Caki2 (cell line): ENCODE results near the gene STX8. TPM values are rescaled to one million over a fixed set of nuclear protein-coding genes. Genes with fewer than 3 reads are reported as not detected.
"Not testable (repeated sequence)": the region's sequence is repeated elsewhere in the genome, so short reads cannot be mapped to it uniquely, and the experiment has no call there.

Experiments used
- DNase-seq: peaks from one replicate; pipeline ENCODE4 v3.0.0-alpha.2; 2015; ENCODE audit warnings: low read depth
- in situ Hi-C: cut with HindIII; loops from 2 replicates; pipeline ENCODE4 v1.10.0; 2016; ENCODE audit warnings: low sequenced_read_pairs, low pct_unique_long_range_greater_than_20kb, mixed read lengths
- total RNA-seq: library from RNA; depleted of rRNA; stranded (reverse); fragments of >200 nt; shearing (Covaris generic); gene quantifications from 2 replicates; pipeline ENCODE4 v1.2.3, GENCODE V29; 2014; ENCODE audit warnings: low replicate concordance

Gene STX8
- total RNA-seq, 1 experiment from 2014 or later = 34.0 TPM

DNA sequence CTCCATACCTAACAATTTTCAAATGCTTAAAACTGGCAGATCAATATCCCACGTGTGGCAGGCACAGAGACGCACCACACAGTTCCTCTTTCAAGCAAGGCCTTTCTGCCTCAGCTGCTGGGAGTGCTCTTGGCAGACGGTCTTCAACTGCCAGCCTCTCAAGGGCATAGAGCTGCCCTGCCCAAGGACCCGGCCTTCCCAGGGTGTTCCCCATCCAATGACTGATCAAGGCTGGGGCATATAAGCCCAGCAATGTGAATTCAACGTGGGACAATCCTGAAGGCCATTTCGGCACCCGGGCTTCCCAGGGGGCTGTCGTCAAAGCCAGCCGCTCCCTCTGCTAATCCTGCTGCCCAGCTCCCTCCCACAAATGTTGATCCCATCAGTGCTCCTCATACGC lies 107.1 kb downstream of the STX8 start:
- no peak for DNase-seq
- in situ Hi-C loops = no loop called here

DNA sequence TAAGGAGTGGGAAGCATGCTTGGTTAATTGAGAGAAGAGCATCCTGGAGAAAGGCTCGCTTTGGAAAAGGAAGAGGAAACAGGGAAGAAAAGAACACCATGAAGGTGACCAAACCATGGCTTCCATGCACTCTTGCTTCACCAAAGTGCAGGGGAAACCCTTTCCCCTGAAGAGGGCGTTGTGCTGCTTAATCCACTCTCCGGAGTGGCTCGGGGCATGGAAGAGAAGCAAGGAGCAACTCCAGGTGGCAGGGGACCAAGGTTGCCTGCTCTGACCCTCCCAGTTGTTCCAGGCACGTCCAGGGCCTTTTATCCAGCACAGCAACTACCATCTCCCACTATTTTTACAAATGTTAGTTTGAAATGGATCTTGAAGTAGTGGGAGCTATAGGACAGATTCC lies 108.1 kb downstream of the STX8 start:
- DNase-seq = no peak
- in situ Hi-C loops = no loop called here

DNA sequence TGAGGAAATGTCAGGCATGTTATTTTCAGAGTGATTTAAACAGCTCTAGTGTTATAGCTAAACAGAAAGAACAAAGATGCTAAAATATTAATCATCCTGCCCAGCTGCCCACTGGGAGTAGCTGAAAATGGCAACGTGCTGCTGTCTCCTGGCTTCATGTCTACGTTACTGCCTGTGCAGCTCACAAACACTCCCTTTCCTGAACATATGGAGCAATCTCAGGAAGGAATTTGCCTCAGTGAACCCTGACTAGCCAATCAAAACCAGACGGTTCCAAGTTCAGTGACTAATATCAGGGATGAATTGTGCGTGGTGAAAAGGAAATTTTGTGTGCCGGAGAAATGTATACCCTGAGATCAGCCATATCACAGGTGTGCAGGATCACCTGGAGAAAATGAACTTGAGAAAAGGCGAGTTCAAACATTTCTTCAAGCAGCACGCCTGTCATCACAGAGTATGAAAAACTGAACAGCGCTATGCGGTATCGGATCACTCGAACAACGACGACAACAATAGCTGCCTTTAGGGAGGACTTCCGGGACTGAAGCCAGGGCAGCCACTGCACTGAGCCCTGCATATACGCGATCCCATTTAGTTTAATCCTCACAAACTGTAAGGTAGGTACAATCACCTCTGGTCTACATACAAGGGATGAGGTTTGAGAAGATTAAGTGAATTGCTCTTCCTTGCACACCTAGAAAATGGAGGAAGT lies 110.3 kb downstream of the STX8 start:
- in situ Hi-C loops = no loop called here
- no peak for DNase-seq

DNA sequence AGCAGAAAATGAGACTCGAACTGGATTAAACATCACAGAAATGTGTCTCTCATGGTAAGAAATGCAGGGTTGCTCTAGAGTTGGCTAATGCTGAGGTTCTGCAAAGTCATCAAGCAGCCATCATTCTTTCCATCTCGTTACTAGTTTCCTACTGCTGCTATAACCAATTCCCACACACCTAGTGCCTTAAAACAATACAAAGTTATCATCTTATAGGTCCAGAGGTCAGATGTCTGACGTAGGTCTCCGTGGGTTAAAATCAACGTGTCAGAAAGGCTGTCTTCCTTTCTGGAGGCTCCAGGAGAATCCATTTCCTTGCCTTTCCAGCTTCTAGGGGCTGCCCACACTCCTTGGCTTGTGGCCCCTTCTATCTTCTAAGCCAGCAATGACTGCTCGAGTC lies 118.6 kb downstream of the STX8 start:
- in situ Hi-C loops = no loop called here

DNA sequence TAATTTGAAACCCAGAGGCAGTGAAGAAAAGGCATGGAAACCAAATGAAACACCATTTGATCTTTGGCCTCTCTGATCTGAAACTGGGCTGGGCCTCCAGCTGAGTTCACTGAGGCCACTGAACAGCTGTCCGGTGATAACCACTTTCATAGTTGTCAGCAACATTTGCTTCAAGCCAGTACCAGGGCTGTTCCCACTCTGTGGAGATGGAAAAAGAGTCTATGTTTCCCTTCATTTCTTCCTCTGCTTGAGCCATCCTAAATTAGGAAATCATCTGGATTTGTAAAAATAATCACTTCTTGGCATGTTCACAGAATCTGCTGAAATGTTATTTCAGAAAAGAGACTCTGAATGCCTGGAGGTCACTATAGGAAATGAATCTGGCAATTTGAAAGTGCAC lies 119.3 kb downstream of the STX8 start:
- DNase-seq = no peak
- in situ Hi-C loops = no loop called here

More for the DNA sequence above, 118.6 kb downstream of the STX8 start:
- DNase-seq = no peak

DNA sequence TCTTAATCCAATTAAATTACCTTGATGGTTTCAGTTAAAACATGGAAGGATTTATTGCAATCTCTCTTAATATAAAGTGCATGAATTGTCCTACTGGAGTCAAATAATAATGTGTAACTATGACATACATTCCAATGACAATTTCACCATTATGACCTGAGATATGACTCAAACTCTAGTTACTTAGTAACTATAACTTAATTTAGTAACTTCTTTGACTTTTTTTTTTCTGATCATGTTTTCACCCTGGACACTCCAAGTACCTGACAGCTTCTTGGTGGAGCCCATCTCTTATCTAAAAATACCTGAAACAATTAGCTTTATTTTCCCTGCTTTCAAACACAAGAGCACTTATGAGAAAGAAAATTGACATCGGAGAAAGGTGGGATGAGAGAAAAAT lies 123.7 kb downstream of the STX8 start:
- in situ Hi-C loops = no loop called here
- no peak for DNase-seq

DNA sequence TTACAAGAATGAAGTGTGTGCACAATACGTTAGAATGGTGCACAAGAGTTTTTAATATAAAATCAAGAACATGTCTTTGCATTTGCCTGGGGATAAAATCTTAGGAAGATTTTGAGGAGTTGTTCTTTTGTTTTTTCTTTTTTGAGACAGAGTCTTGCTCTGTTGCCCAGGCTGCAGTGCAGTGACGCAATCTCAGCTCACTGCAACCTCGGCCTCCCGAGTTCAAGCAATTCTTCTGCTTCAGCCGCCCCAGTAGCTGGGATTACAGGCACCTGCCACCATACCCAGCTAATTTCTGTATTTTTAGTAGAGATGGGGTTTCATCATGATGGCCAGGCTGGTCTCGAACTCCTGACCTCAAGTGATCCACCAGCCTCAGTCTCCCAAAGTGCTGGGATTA lies 128.3 kb downstream of the STX8 start:
- in situ Hi-C loops, DNase-seq: not testable (repeated sequence)

DNA sequence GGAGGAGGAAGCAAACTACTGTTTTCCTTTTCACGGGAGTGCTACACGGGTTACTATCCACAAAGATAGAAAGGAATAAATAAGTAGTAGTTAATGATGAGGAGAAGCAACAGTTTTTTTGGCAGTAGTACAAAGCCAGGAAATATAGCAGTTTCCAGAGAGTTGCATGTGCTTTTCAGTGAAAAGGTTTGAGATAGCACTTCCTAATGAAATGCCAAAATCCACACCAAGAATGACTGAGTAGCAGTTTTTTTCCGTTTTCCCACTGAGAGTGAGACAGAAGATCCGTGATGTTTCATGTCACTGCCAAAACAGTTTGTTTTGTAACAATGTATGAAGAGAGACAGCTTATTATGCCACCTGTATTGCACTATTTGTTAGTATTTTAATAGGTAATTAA lies 129.1 kb downstream of the STX8 start:
- no peak for DNase-seq
- in situ Hi-C loops = no loop called here

DNA sequence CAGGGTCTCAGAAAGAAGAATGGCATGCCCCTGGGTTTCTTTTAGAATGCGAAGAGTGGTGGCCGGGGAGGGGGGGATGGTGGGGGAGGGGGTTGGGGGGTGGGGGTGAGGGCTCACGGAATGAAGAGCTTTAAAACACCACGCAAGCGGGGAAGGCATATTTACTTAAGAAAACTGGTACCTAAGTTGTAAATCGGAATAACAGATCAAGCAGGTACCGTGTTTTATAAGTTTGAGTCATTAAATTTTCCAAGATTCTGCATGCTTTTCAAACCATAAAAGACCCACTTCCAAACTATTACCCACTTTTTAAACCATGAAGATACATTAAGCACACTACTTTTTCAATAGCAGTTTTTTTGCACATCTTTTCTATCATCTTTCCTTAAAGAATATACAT lies 130.2 kb downstream of the STX8 start:
- in situ Hi-C loops = no loop called here

DNA sequence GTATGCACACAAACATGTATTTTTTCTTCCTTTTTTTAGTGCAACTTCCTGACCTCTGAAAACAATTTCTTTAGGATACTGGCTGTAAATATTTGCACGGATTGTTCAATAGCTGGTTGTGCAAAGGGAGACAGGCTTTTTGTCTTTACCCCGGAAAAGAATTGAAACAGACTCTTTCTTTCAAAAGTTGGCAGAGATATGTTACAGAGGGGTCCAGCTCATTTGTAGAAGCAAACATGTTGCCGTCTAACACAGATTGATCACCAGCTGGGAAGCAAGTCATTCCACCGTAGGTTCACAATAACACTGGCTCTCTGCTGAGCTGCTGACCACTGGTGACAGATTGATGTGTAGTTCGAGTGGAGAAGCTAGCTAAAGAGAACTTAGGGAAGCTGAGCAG lies 130.9 kb downstream of the STX8 start:
- no peak for DNase-seq
- in situ Hi-C loops = no loop called here

More for the DNA sequence above, 130.2 kb downstream of the STX8 start:
- DNase-seq = no peak

DNA sequence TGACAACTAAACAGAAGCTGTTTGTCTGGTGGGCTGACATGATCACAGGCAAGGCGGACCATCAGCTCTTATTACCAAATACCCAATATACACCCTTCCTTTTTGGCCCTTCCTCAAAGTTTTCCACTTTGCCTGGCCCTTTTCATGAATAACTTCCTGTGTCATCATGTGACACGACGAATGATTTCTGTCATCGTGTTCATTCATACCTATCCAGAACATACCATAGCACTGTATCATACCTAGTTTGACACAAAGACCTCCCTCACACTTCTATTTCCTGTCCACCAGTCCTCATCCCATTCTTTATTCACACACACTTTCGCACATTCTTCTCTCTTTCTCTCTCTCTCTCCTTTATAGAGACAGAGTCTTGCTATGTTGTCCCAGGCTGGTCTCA lies 131.8 kb downstream of the STX8 start:
- in situ Hi-C loops = no loop called here

DNA sequence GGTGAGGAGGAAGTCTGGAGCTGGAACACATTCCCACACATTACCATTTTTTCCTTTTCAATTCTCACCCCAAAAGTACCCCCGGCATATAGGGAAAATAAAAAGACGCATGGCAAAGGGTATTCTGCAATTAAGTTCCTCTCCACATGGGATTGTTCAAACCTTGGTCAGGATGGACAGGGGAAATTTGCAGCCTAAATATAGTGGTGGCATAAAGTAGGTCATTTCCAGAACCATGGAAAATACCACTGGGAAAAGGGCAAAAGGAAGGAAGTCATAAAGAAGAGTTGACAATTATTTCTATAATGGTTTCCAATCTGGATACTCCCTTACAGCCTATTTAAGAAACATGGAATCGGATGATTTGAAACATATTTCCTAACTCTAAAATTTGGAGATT lies 135.8 kb downstream of the STX8 start:
- DNase-seq = no peak
- in situ Hi-C loops = no loop called here

More for the DNA sequence above, 131.8 kb downstream of the STX8 start:
- DNase-seq = no peak

DNA sequence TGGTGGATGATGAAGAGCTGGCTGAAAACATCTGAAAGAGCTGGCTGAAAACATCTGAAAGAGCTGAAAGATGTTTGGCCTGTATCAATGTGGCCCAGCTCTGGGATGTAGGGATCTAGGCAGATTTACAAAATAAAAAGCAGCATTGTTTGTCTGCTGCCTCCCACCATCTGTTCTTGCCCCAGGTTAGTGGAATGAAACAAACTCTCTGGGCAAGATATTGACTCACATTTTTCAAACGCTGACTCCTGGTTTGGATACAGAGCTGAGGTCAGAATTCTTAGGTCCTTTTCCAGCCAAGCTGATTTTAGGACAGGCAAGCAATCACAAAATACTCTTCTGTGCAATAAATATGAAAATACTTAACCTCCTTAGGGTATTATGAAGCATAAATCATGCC lies 139.0 kb downstream of the STX8 start:
- in situ Hi-C loops = no loop called here
- DNase-seq = no peak

DNA sequence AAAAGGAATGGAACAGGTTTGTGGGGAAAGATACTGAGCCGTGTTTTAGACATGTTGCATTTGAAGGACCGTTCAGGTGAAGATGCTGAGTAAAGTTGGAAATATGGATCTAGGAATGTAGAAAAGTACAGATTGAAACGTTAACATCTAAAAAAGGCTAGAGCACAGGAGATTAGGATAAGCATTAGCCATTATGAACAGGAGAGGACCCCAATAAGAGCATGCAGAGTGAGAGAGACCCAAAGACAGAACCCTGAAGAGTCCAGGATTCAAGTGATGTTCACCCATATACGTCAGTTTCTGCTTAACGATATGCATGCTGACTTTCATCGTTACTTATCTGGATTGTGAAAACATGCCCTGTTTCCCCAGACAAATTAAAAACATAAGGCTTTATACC lies 140.5 kb downstream of the STX8 start:
- DNase-seq = no peak
- in situ Hi-C loops = no loop called here

DNA sequence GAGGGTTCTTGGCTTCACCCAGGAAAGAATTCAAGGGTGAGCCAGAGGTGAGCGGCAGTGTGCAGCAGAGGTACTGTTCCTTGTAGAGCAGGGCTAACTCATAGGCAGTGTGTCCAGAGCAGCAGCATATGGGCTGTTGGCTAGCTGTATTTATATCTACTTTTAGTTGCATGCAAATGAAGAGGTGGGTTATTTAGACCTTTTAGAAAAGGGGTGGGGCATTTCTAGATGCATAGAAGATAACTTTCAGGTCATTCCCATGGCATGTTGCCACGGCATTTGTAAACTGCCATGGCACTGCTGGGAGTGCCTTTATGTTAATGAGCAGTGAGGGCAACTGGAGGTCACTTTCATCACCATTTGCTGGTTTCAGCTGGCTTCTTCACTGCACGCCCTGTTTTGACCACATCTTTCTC lies 141.0 kb downstream of the STX8 start:
- peak; percentile 70 for DNase-seq
- in situ Hi-C loops = no loop called here

DNA sequence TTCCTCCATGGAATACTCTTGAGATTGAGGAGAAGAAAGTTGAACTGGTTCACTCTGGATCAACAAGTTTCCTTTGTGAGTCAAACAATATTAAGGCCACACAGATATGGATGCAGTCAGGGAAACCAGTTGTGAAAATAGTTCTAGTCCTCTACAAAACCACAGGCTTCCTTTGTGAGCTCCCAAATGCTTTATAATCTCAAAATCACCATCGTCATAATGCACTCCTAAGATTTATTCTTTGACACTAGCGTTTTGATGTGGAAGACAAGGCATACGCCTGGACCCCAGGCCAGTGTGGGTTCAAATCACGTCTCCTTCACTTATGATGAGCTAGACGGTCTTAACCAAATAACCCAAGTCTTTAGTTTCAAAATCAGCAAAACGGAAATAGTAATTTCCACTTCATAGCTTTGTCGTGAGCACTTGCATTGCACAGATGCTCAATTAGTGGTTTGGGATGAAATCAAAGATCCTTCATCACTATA lies 142.6 kb downstream of the STX8 start:
- in situ Hi-C loops = no loop called here

DNA sequence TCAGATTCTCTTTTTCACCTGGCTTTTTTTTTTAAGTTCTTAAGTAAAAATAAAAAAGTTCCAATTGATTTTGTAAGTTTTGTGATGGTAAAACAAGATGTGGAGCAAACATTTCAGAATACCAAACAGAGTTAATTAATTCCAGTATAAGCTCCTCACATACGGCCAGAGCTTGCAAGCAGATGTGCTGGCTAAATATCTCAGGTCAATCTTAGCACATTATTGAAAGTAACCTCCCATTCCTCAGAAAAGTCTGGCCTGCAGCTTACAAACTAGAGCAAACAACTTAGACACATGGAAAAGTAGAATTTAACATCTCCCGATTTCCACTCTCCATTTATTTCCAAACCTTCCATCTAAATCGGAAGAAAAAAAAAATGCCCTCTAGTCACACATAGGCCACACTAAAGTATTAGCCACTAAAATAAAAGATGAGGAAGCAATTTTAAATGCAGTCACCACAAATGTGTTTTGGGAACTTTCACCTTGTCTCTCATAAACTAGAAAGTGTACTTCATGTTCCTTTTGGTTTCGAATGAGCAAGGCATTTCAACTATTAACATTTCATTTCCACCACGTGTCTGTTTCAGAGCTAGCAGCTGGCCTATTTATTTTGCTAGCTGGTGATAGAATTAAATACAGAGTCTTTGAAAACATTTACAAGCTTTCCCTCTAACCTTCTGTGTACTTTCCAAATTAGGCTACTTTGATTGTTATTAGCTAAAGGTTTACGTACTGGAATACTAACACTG lies 143.3 kb downstream of the STX8 start:
- in situ Hi-C loops = no loop called here
- no peak for DNase-seq

More for the DNA sequence above, 142.6 kb downstream of the STX8 start:
- DNase-seq = no peak

DNA sequence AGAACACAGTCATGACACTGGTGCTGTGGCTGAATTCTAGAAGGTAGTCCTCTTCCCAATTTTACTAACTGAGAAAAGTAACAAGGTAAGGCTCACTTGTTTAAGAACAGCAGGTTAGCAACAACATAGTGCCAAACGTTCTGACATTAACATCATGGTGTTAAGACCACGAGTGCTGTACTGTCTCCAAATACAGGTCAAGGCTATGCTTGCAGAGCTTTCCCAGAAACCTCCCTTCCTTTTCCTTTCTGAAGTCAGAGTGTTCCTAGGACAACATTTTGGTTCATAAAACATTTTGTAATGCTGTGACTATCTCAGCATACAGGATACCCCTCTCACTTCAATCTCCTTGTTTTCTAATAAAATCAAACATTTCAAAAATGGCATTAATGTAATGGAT lies 144.0 kb downstream of the STX8 start:
- in situ Hi-C loops = no loop called here
- DNase-seq = no peak

DNA sequence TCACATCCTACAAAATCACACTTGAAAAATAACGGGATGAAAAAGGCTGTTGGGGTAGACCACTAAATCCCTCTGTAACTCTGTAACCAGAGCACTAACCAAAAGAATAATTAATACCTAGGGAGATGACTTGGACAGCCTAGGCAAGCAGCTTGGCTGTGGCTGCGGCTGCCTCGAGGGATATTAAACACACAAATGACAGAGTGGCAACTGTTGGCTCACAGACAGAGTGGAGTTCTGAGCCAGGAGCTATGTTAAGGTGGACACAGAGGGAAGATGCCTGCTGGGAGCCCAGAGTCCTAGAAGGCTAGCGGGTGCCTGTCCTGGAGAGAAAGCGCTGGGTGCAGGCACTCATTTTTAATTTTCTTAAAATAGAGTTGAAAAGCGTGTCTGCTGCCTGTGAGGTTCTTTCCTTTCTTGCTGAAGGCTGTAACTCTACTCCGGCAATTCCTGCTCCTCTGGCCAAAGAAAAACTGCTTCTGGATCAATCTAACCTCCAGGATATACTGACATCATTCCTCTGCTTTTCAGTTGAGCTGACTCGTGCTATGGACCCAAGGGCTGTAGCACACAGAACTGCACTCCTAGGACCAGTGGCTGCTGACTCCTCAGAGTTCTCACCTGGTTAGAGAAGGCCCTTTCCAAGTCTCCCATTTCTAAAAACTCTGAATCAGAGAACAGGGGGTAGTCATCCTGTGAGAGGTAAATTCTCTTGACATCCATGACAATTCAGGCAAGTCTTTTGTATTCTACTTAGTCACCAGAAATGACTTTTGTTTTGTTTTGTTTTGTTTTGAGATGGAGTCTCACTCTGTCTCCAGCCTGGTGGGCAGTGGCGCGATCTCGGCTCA lies 147.9 kb downstream of the STX8 start:
- in situ Hi-C loops = no loop called here
- DNase-seq = no peak
